PC-3 (cell line): ENCODE data around the gene TSEN2. TPM values are rescaled to one million over a fixed set of nuclear protein-coding genes. Genes with fewer than 3 reads are reported as not detected.

Experiments used
- ATAC-seq: fragments of 200-7000 bp; cut with Tn5 transposase; 2 replicates; pipeline ENCODE4 v1.9.1; 2020; ENCODE audit warnings: mild to moderate bottlenecking, moderate library complexity
- BruUV-seq: library from RNA; stranded (reverse); fragments of 400-500 nt; replicated peaks from 2 replicates; lab custom pipeline; 2021; lab: Mats Ljungman, UMichigan
- CTCF ChIA-PET: fragments of 300-600 bp; sonication (Branson Sonifier 250); formaldehyde crosslinking; loops from one replicate; lab custom pipeline; 2022; ENCODE audit warnings: antibody characterized with exemption; lab: Charles Lee
- POLR2A ChIA-PET: fragments of 300-600 bp; sonication (Branson Sonifier 250); formaldehyde crosslinking; loops from one replicate; lab custom pipeline; 2022; ENCODE audit warnings: antibody characterized with exemption; ENCODE audit not compliant: unreplicated experiment; lab: Charles Lee
- DNase-seq: peaks from one replicate; pipeline ENCODE4 v3.0.0-alpha.2; 2015
- H2AFZ ChIP-seq: fragments of 300-600 bp; sonication (generic); 2 replicates; pipeline ENCODE4 v1.6.0; 2016; ENCODE audit warnings: antibody characterized with exemption, low read length
- H3F3A ChIP-seq: fragments of 300-600 bp; sonication (generic); one replicate; pipeline ENCODE4 v1.6.0; 2017; ENCODE audit warnings: antibody characterized with exemption, low read length, control low read depth, mild to moderate bottlenecking; ENCODE audit not compliant: unreplicated experiment
- H3K27ac ChIP-seq: fragments of 300-600 bp; sonication (generic); 2 replicates; pipeline ENCODE4 v1.5.1; 2016; ENCODE audit warnings: mild to moderate bottlenecking, low read length
- H3K27me3 ChIP-seq: fragments of 300-600 bp; sonication (generic); 2 replicates; pipeline ENCODE4 v1.6.1; 2016; ENCODE audit warnings: low read length, mixed read lengths
- H3K36me3 ChIP-seq: fragments of 300-600 bp; sonication (generic); 2 replicates; pipeline ENCODE4 v1.6.1; 2016; ENCODE audit warnings: low read depth, mixed run types, low read length, mixed read lengths
- H3K4me1 ChIP-seq: fragments of 300-600 bp; sonication (generic); 2 replicates; pipeline ENCODE4 v1.5.1; 2016; ENCODE audit warnings: low read length; ENCODE audit not compliant: insufficient read depth
- H3K4me2 ChIP-seq: fragments of 300-600 bp; sonication (generic); 2 replicates; pipeline ENCODE4 v1.6.0; 2016; ENCODE audit warnings: low read length
- H3K4me3 ChIP-seq: fragments of 300-600 bp; sonication (generic); 2 replicates; pipeline ENCODE4 v1.5.1; 2016; ENCODE audit warnings: mild to moderate bottlenecking, low read length, mixed read lengths
- H3K79me2 ChIP-seq: fragments of 300-600 bp; sonication (generic); 2 replicates; pipeline ENCODE4 v1.6.1; 2017; ENCODE audit warnings: low read length, mixed read lengths
- H3K9ac ChIP-seq: fragments of 300-600 bp; sonication (generic); 2 replicates; pipeline ENCODE4 v1.6.0; 2016; ENCODE audit warnings: mild to moderate bottlenecking, low read length
- H3K9me2 ChIP-seq: fragments of 300-600 bp; sonication (generic); replicated peaks from 2 replicates; pipeline ENCODE4 v1.6.1; 2016; ENCODE audit warnings: mixed run types, low read length, mixed read lengths
- H3K9me3 ChIP-seq: fragments of 300-600 bp; sonication (generic); 2 replicates; pipeline ENCODE4 v1.6.1; 2016; ENCODE audit warnings: low read length, mixed read lengths
- H4K20me1 ChIP-seq: fragments of 300-600 bp; sonication (generic); 2 replicates; pipeline ENCODE4 v1.6.1; 2016; ENCODE audit warnings: low read length, mixed read lengths
- CTCF ChIP-seq: fragments of 300-600 bp; sonication (generic); conservative IDR thresholded peaks from 2 replicates; pipeline ENCODE4 v1.5.1; 2017; ENCODE audit warnings: antibody characterized with exemption, low read depth, mild to moderate bottlenecking, low read length
- EZH2 ChIP-seq: fragments of 300-600 bp; sonication (generic); IDR thresholded peaks from one replicate; pipeline ENCODE4 v1.6.1; 2017; ENCODE audit warnings: antibody characterized with exemption, mild to moderate bottlenecking, low read length; ENCODE audit not compliant: unreplicated experiment
- EZH2phosphoT487 ChIP-seq: fragments of 300-600 bp; sonication (generic); IDR thresholded peaks from 2 replicates; pipeline ENCODE4 v1.6.1; 2018; ENCODE audit warnings: mild to moderate bottlenecking, antibody characterized with exemption, low read length, borderline replicate concordance
- intact Hi-C: fragments of 100-400 bp; cut with micrococcal nuclease; formaldehyde crosslinking; loops from 2 replicates; pipeline ENCODE4 v1.9.0; 2023
- total RNA-seq: library from RNA; depleted of rRNA; stranded (reverse); fragments of >200 nt; gene quantifications from 2 replicates; pipeline ENCODE4 v1.2.3, GENCODE V29; 2014

TSEN2 gene
- total RNA-seq, 1 experiment from 2014 or later = 40.2 TPM

- H3F3A ChIP-seq = no peaks in the 10 kb centered on the region
- peaks cover 6% of the 10 kb centered on the region for H3K4me1 ChIP-seq
- H3K4me2 ChIP-seq = no peak overlapping the region
- TF ChIP-seq EZH2 (no peak), CTCF (no peak), EZH2phosphoT487 (no peak)
- CTCF ChIA-PET = no interaction called here
- H3K27ac ChIP-seq = no peak overlapping the region
- no peaks in the 10 kb centered on the region for H3K9me3 ChIP-seq
- no peaks in the 10 kb centered on the region for H4K20me1 ChIP-seq
- H3K79me2 ChIP-seq = no peaks in the 10 kb centered on the region
- no peaks in the 10 kb centered on the region for H3K36me3 ChIP-seq
- POLR2A ChIA-PET = no interaction called here
- no peak overlapping the region for H3K4me3 ChIP-seq
- intact Hi-C loops = loop anchor here (10.0 kb wide), 1 partner anchor 345 kb away; no protein-coding TSS in a partner anchor
- DNase-seq = no peak
- H3K9me2 ChIP-seq = no peaks in the 10 kb centered on the region
- H3K9ac ChIP-seq = no peak overlapping the region
- H3K27me3 ChIP-seq = no peaks in the 10 kb centered on the region
- ATAC-seq = no peak
- no peak overlapping the region for H2AFZ ChIP-seq
- BruUV-seq = no TSS peak
Measured at GRCh38 chr3:12549971-12550760, 65.9 kb downstream of the TSEN2 start.

- no peak for TF ChIP-seq EZH2
- no peak for TF ChIP-seq CTCF
- TF ChIP-seq EZH2phosphoT487 = no peak
- Histone ChIP-seq H4K20me1 (peaks cover 16% of the 10 kb centered on the region), H3K27ac (no peak overlapping the region), H3F3A (no peaks in the 10 kb centered on the region), H3K4me3 (peak overlapping the region; percentile 71), H3K9me3 (no peaks in the 10 kb centered on the region), H3K36me3 (no peaks in the 10 kb centered on the region), H3K4me1 (peaks cover 8% of the 10 kb centered on the region), H3K9ac (peak overlapping the region; percentile 55), H3K27me3 (no peaks in the 10 kb centered on the region), H3K9me2 (no peaks in the 10 kb centered on the region), H2AFZ (peak overlapping the region; percentile 98), H3K79me2 (peaks cover 21% of the 10 kb centered on the region), H3K4me2 (peak overlapping the region; percentile 94)
- DNase-seq (peak; percentile 32), ATAC-seq (peak; percentile 9)
- ChIA-PET CTCF (no interaction called here), POLR2A (interaction anchor here (0.5 to 1.0 kb wide), 5 partner anchors 8 to 421 kb away, joined by 3 to 5 read pairs (median 3); partner anchors contain the start of genes CAND2 and MKRN2OS)
- intact Hi-C loops = loop anchor here (10.0 kb wide), 1 partner anchor 341 kb away; no protein-coding TSS in a partner anchor
- BruUV-seq = no TSS peak
Measured at GRCh38 chr3:12553921-12554391, 69.7 kb downstream of the TSEN2 start.

GRCh38 chr3:12556314-12556689 is 72.0 kb downstream of the TSEN2 start:
- ATAC-seq (no peak), DNase-seq (no peak)
- intact Hi-C loops = loop anchor here (5.0 to 10.0 kb wide), 2 partner anchors 106 to 338 kb away; partner anchors contain the start of gene RAF1
- Histone ChIP-seq H3K79me2 (peaks cover 44% of the 10 kb centered on the region), H3K9me2 (no peaks in the 10 kb centered on the region), H3K27me3 (no peaks in the 10 kb centered on the region), H4K20me1 (peaks cover 36% of the 10 kb centered on the region), H3F3A (no peaks in the 10 kb centered on the region), H3K27ac (peak overlapping the region; percentile 47), H3K4me3 (peak overlapping the region; percentile 78), H2AFZ (peak overlapping the region; percentile 99), H3K9me3 (no peaks in the 10 kb centered on the region), H3K4me2 (peak overlapping the region; percentile 82), H3K9ac (peak overlapping the region; percentile 93), H3K36me3 (no peaks in the 10 kb centered on the region), H3K4me1 (peaks cover 16% of the 10 kb centered on the region)
- POLR2A ChIA-PET = no interaction called here
- TF ChIP-seq EZH2phosphoT487 (no peak), EZH2 (no peak)
- TSS peak; percentile 87 for BruUV-seq
- CTCF ChIA-PET = no interaction called here
